GM12801 (cell line): ENCODE results near the gene UGP2.

Experiments
- TF ChIP-seq, protein P1 (sequence below): IDR thresholded peaks from one replicate; pipeline ENCODE4 v1.5.1; 2011; ENCODE audit warnings: control low read depth; ENCODE audit not compliant: insufficient read length; ENCODE audit errors: extremely low read depth

Gene UGP2

DNA sequence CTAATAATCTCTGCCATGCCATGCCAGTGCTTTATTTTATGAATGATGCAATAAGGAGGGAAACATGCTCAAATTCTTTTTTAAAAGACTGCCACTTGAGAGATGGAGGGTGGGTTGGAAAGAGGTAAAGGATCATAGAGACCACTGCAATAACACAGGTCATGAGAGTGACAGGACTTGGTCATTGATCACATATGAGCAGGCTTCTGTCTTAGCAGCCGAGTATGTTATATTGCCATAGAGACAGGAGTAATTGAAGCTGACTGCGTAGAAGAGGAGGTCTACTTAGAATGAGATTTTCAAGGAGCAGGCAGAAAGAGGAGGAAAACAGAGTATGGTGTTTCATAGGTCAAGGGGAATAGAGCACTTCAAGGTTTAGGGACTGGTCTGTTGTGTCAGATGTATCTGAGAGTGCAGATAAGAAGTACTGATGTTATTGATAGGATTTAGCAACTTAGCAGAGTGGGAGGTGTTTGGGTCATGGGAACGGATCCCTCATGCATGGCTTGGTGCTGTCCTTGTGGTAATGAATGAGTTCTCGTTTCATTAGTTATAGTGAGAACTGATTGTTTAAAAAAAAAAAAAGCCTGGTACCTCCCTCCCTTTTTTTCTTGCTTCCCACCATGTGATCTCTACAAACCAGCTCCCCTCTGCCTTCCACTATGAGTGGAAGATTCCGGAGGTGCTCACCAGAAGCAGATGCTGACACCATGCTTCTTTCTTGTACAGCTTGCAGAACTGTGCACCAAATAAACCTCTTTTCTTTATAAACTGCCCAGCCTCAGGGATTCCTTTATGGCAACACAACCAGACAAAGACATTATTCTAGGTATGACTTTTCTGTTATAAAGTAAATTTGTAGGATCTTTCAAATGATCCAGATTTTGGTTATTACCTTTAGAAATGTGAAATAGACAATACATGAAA lies 32.8 kb downstream of the UGP2 start:
- TF ChIP-seq, protein P1, sequence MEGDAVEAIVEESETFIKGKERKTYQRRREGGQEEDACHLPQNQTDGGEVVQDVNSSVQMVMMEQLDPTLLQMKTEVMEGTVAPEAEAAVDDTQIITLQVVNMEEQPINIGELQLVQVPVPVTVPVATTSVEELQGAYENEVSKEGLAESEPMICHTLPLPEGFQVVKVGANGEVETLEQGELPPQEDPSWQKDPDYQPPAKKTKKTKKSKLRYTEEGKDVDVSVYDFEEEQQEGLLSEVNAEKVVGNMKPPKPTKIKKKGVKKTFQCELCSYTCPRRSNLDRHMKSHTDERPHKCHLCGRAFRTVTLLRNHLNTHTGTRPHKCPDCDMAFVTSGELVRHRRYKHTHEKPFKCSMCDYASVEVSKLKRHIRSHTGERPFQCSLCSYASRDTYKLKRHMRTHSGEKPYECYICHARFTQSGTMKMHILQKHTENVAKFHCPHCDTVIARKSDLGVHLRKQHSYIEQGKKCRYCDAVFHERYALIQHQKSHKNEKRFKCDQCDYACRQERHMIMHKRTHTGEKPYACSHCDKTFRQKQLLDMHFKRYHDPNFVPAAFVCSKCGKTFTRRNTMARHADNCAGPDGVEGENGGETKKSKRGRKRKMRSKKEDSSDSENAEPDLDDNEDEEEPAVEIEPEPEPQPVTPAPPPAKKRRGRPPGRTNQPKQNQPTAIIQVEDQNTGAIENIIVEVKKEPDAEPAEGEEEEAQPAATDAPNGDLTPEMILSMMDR: no peak

DNA sequence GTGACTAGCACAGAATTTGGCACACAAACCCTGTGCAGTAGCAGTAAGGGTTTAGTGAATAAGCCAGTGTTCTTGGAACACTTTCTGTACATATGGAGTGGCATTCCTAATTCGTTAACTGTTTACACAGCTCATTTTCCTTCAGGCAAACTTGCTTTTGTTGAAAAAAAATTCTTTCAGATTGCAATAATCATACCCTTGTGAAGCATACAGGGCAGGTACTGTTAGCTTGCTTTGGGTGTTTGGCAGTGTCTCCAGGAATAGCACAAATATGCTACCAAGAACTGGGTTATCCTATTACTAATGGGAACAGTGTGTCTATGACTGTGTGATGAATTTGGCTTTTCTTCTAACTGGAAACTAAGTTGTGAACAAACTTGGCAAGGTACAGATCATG lies 33.4 kb downstream of the UGP2 start:
- TF ChIP-seq, protein P1: no peak

GRCh38 chr2:63875559-63876245 lies 34.0 kb downstream of the UGP2 start:
- TF ChIP-seq, protein P1: no peak

DNA sequence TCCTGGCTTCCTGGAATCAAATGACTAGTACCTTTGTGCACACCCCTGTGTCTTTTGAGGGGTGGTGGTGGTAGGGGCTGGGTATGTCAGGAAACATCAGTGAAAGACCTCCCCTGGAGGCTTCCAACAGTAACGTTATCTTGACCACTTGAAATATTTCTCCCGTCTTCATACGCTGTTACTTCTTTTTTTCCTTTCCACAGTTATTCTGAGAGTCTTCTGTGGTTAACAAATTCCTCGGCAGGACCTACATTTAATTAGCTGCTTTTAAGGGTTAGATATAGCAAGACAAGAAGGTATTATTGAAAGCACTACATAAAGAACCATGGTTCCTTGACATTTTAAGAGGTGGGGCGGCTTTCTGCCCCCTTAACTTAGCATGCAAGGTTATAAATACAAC lies 34.6 kb downstream of the UGP2 start:
- TF ChIP-seq, protein P1: no peak

DNA sequence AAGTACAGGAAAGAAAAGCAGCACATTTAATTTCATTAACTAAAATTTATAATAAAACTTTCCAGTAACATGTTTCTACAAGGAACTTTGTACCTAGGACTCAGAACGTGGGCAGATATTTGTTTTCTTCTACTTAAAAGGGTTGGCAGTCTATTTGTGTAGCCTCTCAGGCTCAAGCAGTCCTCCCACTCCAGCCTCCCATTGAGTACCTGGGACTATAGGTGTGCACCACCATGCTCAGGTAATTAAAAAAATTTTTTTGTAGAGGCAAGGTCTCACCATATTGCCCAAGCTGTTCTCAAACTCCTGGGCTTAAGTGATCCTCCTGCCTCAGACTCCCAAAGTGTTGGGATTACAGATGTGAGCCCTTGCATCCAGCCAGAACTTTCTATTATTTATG lies 36.8 kb downstream of the UGP2 start:
- TF ChIP-seq, protein P1: no peak

- TF ChIP-seq, protein P1: no peak
Observed at GRCh38 chr2:63879876-63880433, 38.3 kb downstream of the UGP2 start.

- TF ChIP-seq, protein P1: no peak
Observed at GRCh38 chr2:63880625-63881024, 38.9 kb downstream of the UGP2 start.
